Activated CD4-positive, CD25-positive, alpha-beta regulatory T cell (primary cell): ENCODE data around the gene GPANK1.

ENCODE experiments used
- DNase-seq, 4 experiments: peaks; one replicate each; lab custom pipeline; 2025; lab: John Stamatoyannopoulos, UW

Gene GPANK1

DNA sequence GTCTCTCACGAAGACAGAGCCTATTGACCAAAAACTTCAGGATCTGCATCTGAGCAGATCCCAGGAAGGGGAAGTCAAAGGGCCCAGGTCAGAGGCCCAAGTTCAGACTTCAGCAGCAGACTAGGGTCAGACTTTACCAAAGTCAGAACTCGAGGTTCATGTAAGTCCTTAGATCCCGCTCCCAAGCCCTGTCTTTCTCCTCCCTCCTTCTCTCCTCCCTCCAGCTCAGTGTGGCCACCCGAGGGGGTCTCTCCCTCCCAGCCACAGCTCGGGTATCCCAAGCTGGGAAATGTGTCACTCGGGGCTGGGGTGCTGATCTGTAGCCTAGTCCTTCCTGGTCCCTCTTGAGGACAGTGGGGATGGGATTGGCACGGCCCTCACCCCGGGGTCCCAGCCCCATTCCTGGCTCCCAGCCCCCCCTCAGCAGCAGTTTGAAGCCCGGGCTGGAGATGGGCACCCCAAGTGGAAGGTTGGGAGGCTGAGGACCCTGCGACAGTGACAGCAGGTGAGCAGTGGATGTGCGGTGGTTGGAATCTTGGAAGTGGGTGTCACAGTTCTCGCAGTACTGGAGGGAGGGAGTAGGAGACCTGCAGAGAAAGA is 2.6 kb downstream of the GPANK1 start:
- DNase-seq = no peak

DNA sequence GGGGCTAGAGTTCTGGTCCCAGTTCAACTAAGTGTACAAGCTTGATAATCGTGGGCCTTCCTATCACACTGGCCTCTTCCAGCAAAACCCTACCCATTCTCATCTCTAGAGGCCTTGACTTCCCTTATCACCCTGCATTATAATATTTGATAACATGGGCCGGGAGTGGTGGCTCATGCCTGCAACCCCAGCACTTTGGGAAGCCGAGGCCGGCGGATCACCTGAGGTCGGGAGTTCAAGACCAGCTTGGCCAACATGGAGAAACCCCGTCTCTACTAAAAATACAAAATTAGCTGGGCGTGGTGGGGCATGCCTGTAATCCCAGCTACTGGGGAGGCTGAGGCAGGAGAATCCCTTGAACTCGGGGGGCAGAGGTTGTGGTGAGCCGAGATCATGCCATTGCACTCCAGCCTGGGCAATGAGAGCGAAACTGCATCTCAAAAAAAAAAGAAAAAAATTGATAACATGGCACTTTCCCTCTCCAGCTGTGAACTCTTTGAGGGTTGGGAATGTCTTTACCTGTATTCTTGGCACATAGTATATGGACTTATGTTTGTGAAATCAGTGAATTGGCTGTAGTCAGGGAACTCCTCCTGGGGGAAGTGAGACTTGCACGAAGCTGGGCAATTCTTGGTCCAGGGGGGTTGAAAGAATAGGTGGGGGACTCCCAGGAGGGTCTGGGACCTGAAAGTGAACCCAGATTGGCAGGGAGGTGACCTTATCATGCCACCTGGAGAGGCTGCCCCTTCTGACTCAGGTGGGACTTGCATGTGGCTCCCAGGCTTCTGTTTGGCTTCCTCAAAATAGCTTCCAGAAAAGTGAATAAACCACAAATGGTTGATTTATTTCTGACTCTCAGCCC is 3.3 kb downstream of the GPANK1 start:
- DNase-seq = no peak

DNA sequence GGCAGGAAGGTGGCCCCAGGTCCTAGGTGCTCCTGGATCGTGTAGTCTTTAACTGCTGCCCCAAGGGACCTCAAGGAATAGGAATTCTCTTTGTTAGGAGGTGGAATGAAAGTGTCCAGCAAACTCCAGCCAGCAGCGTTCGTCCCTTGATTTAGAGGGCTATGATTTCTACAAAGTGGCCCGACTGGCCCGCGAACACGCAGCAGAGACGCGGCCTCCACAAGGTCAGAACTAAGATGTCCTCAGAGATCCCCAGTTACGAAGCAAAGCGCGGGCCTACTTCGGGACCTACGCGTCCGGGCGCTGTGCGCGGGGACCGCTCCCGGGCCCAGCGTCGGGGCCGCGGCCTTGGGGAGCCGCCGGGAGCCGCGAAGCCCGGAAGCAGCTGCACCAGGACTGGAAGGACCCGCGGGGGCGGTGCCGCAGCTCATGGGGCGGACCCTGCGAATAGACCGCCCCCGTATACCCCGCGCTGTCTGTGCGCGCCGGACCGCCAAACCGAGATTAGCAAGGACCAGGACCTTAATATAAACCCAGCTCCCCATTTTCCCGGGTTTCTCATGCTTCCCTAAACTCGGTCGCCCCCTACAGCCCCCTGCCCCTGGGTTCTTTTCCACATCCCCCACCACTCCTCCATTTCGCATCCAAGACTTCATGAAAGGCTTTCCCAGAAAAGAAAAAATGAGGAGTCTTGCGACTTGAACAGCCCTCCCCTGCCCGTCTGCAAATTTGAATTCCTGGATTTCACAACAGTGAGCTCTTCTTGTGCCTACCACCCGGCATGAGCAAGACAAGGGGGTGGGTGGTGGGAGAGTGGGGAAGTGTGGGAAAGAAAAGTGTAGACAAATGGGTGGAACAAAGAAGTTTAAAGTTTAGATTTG is 4.2 kb downstream of the GPANK1 start, which contains the start of gene C6orf47:
TSS of gene C6orf47 (minus strand) at position 398 of the 881 bp plus-strand sequence. CDS start 831 bp downstream, outside the sequence.
- peak; percentile 43 to 59 (median 51) for DNase-seq

DNA sequence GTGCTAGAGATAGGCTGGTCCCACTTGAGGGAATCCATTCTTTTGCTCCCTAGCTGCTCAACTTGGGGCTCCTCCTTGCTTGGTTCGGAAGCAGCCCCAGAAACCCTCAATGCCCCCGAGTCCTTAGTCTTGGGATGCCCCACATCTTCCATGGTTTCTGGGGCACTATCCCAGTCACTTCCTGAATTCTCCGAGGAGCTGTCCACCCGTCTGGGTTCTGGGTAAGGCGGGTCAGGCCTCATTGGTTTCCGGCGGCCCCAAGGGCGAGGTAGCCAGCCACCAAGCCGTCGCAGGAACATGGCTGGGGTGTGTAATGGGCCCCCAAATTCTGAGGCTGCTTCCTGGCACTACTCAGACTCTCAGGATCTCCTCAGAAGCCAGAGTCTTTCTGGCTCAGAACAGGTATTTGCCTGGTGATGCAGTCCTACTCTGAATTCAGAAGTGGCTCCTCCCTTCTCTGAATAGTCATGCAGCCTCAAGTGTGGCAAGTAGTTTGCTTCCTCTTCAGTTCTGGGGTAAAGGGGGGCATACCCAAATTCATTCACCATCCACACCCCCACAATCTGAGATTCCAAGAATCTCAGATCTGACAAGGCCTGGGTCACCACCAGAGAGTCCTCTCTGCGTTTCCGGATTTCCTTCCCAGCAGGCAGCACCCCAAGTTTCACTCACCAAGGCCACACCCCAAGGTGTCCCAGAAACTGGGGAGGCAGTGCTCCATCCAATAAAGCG is 5.0 kb downstream of the GPANK1 start:
- DNase-seq = no peak

DNA sequence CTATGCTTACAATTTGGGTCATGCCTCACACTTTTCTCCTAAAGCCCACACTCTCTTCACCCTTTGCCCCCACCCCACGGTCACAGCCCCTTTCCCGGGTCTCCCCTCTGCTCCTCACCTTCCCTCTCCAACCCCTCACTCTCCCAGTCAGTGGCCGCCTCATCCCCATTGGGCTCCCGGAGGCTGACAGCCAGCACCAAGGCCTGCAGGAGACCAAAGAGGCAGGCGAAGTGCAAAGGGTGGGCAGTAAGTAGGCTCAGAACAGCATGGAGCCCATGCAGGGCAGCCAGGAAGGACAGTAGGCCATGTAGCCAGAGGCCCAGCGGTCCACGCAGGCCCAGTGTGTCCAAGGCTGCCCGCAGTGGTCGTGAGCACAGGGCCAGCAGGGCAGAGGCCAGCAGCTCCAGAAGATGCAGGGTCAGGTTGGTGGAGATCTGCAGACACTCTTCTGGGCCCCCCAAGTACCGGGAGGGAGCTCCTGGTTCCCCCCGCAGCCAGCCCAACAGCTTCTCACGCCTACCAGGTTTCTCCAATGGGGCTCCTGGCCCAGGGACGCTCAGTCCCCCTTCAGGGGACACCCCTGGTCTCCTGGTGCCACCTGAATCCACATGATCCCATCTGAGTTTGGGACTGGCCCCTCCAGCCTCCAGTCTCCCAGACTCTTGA is 5.7 kb downstream of the GPANK1 start:
- no peak for DNase-seq

DNA sequence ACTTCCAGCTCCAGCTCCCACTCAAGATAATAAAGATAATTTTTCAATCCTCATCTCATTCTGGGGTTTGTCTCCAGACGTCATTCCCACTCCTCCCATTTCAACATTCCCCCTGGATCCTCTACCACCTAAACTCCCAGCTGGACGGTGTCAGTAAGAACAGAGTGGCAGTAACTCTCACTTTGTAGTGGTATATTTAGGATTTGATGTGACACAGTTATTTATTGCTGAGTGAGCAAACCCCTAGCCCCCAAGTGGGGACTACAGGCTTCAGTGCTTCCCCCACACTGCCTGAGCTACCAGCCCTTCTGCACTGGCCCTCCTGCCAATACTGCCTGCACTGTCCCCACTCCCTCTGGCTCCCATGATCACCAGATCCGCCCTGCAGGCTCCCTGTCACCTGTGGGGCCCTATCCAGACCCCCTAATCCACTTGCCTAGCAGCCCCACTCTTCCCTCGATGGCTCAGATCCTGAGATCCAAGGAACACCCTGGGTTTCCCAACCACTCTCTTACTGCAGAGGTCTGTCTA is 6.6 kb downstream of the GPANK1 start:
- no peak for DNase-seq

DNA sequence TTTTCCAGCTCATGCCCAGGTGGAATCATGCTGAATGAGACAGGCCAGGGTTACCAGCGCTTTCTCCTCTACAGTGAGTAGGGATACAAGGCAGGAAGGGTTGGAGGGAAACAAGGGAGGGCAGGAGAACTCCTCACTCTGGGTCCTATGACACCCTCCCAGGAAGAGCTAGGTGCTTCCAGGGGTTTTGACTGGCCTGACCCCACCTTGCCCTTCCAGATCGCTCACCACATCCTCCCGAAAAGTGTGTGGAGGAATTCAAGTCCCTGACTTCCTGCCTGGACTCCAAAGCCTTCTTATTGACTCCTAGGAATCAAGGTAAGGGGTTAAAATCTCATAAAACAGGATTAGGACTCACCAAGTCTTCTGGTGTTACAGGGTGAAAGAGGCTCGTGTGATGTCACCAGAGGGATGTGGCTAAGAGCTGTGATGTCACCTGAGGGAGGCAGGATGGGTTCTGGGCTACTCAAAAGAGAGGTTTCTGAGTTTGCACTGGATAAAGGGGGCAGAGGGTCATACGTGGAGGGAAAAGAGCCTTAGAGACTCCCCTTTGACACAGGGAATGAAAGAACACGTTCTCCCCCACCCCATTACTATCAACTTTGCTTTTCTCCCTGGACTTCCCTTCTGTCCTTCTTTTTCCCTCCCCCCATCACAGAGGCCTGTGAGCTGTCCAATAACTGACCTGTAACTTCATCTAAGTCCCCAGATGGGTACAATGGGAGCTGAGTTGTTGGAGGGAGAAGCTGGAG is 7.2 kb downstream of the GPANK1 start:
- no peak for DNase-seq

DNA sequence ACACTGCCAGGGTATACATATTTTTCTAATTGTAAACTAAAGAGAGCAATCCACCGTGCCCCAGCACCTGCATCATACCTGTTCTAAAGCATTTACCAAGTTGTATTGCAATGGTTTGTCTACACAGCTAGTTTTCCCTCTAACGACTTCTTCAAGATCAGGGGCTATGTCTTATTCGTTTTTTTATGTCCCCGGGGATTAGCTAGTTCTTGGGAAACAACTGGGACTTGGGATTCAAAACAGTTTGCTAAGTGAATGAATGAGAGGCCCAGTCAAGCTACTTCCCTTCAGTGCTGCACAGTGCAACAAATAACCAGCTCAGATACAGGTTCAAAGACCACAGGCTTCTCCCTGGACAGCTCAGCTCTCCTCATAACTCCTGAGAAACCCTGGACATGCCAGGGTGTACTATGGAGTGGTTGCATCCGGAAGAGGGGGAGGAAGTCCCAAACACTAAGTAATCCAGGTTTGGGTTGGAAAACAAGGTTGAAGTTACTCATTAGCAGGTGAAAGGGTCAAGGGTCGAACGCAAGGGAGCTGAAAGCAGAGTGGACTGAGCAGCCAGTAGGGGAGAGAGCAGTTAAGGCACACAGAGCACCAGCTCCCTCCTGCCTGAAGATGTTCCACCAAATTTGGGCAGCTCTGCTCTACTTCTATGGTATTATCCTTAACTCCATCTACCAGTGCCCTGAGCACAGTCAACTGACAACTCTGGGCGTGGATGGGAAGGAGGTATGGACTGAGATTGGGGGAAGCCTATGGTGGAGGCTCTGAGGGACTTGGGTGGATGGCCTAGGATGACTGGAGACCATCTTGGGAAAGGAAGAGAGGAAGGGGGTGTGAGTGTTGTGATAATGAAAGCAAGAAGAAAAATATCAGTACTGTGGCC is 9.2 kb downstream of the GPANK1 start, which contains the start of gene APOM:
TSS of gene APOM (plus strand) at position 546 of the 889 bp plus-strand sequence. CDS start at position 619, 73 bp downstream.
- DNase-seq = no peak

DNA sequence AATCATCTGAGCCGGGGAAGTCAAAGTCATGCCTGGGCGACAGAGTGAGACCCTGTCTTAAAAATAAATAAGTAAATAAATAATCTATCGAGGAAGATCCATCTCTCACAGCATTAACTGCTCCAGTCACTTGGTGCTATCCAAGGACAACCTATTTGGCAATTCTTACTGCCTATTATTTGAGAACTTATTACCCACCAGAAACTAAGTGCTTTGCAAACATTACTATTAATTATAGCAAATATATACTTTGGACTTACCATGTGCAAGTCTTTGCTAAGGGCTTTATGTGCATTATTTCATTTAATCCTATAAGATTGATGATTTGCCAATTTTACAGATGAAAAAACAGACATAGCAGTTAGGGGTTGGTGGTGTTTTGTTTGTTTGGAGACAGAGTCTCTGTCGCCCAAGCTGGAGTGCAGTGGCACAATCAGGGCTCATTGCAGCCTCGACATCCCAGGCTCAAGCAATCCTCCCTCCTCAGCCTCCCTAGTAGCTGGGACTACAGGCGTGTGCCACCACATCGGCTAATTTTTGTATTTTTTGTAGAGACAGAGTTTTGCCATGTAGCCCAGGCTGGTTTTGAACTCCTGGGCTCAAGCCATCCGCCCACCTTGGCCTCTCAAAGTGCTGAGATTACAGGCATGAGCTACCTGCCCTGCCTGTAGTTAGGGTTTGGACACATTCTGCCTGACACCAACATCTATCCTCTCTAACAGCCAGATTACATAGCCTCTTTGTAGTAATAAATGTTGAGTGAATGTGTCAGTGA is 10.0 kb downstream of the GPANK1 start:
- DNase-seq = no peak

DNA sequence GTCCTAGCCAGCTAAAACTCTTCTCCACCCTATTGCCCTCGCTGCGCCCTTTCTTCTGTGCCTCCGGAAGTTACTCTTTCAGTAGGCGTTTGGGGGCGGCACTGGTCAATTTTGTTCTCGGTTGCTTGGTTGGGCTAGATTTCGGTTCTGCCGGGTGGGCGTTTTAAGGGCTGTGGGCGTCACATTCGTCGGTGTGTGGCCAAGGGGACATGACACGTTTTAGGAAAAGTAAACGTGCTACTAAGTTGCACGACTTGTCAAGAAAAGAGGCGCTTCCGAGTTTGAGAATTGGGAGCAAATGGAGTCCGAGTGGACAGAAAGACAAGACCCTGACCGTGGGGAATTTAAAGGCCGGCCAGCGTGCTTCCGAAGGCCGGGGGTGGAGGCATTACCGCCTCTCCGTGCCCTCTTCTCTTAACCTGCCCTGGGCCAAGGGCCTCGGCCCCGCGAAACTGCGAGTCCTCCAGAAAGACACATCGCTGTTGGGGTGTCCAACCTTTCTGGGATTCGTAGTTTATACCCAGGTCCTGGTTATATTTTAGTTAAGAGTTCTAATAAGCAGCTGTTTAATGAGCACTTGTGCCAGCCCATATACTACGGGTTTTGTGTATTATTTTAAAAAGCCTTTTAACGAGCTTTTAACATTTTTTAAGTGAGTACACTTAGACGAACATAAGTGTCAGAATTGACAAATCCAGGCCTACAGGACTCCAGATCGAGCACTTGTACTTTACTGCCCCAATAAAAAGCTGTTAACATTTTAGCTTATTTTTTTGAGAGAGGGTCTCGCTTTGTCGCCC is 11.7 kb downstream of the GPANK1 start:
- DNase-seq = peak in 3 of 4 experiments; percentile 81 to 85 (median 84)

DNA sequence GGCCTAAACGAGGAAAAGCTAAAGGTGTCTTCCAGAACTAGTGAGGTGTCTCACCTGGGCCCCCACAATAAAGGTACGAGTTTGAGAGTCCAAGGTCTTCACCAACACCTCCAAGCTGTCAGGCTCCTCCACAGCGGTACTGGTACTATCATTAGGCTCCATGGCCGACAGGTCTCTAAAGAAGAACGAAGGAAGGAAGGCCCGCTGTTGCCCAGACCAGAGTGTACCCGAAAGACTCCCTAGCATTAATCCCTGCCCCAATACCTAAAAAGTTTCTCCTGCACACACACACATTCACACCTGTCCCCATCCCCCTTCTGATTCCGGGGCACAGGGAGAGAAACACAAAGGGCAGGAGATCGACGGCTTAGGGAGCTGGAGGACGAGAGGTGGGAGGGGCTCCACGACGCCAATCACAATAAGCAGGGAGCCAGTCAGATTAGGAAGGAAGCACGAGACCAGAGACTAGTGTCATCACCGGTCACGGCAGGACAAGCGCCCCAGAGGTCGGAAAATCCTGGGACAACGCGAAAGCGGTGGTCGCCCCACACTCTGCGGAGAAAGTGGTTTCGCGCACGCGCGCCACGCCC is 13.1 kb downstream of the GPANK1 start:
- DNase-seq = no peak

DNA sequence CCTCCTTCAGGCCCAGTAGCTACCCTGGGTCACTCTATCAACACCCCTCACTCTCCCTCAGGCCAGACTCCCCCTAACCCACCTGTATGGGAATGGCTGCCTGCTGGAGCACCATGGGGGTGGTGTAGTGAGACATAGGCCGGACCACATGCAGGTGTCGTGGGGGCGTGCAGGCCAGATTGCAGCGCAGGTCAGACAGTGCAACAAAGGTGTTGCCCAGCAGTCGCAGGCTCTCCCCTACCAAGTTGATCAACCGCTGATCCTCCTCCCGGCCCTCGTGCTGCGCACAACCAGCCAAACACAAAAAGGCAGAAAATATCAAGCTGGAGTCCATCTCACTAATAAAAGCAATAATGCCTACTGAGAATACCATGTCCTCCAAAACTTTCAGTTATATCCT is 19.5 kb downstream of the GPANK1 start:
- no peak for DNase-seq

DNA sequence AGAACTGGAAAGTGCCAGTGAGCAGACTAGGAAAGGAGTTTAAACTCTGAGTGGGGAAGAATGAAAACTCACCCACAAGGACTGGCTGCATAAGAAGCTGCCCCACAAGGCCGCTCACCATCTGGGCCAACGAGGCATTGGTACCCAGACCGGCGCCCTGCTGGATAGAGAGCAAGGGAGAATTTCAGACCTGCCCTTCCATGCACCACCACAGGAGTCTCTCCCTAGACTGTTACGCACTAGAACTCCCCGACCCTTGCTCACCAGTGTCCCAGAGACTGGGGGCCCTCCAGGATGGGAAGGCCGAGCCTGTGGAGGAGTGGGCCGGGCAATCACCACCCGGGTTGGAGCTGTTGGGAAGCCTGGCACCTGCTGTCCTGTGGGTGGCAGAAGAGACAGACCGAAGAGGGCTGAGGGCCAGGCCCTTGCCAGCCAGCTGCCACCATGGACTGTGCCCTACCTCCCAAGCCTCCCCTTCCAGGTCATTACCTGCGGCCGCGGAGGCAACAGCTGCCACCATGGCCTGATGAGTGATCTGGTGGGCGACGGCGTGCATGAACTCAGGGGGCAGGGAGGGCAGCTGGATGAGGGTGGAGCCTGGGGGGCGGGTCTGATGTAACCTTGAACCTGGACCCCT is 20.9 kb downstream of the GPANK1 start:
- no peak for DNase-seq

DNA sequence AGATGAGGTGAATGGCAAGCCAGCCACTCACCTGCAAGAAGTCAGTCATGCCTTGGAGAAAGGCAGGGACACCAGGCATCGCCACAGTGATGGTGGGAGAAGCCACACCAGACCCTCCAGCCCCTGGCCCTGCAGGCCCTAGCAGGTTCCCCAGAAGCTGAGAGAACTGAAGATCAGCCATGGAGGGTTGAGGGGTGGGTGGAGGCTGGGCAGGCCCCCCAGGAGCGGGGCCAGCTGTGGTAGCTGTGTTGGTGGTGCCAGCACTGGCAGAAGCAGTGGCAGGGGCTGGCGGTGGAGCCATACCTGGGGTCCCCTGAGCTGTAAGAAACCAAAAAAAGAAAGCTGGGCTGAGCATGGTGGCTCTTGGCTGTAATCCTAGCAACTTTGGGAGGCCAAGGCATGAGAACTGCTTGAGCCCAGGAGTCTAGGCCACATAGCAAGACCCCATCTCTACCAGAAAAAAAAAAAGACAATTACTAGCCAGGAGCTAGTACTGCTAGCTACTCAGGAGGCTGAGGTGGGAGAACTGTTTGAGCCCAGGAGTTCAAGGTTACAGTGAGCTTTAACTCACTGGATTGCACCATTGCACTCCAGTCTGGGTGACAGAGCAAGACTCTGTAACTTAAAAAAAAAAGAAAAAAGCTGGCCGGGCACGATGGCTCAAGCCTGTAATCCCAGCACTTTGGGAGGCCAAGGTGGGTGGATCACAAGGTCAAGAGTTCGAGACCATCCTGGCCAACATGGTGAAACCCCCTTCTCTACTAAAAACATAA is 21.8 kb downstream of the GPANK1 start:
- DNase-seq = no peak

DNA sequence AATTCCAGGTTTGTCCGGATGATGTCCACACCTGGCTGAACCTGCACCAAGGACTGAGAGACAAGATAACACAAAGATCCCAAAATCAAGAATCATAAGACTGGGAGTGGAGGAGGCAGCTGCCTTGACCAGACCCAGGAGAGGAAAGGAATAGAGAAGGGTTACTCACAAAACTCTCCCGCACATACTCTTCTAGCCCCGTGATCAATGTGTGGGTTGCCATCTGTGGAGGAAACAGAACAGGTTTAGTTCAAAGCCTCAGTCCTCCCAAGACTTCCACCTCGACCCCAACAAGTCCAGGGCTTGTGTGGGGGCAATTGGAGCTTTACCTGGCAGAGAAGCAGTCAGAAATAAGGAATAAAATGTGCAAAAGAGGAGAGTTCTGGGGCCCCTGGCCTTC is 23.4 kb downstream of the GPANK1 start:
- DNase-seq = no peak

DNA sequence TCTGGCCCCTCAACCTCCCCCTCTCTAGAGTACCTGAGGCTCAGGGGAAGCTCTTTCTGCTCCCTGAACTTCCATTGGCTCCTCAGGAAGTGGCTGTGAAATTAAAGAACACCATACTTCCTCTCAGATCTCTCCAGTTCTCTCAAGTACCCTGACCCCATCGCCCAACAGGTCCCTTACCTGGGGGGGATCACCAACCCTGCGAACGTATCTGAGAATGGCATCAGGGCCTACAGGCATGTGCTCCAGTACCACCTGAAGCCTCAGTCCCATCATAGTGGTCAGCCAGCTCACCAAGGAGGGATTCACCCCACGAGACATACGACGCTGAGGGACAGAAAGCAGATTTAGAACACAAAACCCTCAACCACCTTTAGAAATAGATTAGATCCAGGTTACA is 24.2 kb downstream of the GPANK1 start:
- no peak for DNase-seq
